HG03571 (cell line): Measurements from ENCODE around the gene P2RX1.
"Not testable (repeated sequence)": the region's sequence is repeated elsewhere in the genome, so short reads cannot be mapped to it uniquely, and the experiment has no call there.

Experiments
- ATAC-seq: cut with Tn5 transposase; IDR thresholded peaks from one replicate; pipeline ENCODE4 v1.9.1; 2021; ENCODE audit not compliant: unreplicated experiment

The P2RX1 gene

DNA sequence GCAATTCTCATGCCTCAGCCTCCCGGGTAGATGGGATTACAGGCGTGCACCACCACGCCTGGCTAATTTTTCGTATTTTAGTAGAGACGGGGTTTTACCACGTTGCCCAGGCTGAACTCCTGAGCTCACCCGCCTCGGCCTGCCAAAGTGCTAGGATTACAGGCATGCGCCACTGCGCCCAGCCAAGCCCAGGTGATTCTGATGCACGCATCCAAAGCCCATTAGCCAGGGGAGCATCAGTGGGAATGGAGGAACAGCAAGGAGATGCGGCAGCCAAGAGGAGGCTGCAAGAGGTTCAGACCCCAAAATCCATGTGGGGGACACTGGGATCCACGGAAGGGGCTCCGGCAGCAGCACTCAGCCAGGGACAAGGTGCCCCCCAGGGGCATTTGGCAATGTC, 35.9 kb upstream of the P2RX1 start:
- no peak for ATAC-seq

DNA sequence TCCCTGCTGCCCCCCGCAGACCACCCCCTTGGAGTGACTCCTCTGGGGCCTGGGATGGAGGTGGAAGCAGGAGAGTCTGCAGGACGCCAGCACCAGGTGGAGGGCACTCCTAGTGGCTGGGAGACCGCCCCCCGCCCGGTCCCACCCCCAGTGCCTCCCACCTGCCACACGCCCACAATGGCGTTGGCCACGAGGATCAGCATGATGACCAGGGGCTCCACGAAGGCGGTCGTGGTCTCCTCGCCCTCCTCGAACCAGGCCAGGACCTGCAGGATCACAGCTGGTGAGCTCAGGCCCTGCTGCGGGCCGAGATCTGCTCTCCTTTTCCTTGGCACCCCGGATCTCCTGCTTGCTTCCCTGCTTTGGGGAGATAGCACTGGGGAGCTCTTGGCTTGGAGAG, 35.2 kb upstream of the P2RX1 start:
- ATAC-seq, result no peak

DNA sequence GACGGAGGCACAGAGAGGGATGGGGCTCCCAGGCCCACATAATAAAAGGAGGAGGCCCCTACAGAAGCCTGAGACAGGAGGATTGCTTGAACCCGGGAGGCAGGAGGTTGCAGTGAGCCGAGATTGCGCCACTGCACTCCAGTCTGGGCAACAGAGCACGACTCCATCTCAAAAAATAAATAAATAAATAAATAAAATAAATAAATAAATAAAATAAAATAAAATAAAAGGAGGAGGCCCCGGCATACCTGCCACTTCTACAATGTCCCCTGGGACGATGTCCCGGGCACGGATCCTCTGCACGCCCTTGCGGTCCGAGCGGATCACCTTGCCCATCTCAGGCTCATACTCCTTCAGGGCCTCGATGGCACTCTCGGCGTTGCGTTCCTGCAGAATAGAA, 34.7 kb upstream of the P2RX1 start:
- no peak for ATAC-seq

DNA sequence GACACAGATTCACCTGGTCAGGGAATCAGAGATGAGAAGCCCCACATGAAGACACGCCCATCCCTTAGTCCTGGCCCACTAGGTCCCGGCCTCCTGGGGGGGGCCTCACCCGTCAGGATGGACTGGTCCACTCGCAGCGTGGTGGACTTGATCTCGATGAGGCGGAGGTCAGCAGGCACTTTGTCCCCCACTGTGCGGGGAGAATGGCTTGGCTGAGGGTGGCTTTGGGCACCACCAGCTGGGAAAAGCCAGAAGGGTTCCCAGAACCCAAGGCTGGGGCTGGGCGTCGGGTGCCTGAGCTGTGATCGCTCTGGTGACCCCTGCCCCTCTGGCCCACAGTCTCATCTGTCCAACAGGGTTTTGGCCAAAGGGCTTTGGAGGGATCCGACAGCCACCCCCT, 34.3 kb upstream of the P2RX1 start:
- no peak for ATAC-seq

DNA sequence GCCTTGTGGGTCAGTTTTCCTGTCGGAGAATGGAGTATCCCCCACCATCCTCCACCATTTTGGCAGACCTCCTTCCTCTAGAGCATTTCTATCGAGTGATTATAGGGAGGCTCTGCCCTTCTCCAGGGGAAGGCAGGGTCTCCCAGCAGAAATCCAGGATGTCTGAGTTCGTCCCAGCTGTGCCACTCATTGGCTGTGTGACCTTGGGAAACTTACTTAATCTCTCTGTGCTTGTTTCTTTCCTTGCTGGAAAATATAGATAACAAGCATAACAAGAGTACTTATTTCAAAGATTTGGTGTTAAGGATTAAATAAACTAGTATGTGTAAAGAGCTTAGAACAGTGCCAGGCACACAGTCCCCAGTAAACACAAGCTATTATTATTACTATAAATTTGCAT, 33.2 kb upstream of the P2RX1 start:
- no peak for ATAC-seq

DNA sequence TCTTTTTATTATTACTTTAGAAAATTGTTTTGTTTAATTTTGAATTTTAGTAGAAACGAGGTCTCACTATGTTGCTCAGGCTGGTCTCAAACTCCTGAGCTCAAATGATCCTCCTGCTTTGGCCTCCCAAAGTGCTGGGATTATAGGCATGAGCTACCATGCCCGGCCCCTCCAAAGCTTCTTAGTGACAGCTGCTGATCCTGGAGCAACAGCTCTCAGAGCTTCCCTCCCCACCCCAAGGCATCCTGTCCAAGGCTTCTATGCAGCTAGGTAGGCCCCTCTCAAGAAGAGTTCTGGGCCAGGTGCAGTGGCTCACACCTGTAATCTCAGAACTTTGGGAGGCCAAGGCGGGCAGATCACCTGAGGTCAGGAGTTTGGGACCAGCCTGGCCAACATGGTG, 32.3 kb upstream of the P2RX1 start:
- ATAC-seq, result not testable (repeated sequence)

DNA sequence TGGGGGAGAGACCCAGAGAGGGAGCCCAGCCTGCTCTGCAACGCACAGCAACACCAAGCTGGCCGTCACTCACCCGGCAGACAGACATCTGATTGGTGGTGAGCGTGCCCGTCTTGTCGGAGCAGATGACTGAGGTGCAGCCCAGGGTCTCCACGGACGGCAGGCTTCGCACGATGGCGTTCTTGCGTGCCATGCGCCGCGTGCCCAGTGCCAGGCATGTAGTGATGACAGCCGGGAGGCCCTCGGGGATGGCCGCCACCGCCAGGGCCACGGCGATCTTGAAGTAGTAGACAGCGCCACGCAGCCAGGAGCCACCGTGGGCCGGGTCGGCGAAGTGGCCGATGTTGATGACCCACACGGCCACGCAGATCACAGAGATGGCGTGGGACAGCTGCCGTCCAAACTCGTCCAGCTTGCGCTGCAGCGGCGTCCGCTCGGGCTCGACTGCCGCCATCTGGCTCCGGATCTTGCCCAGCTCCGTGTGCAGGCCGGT, 31.1 kb upstream of the P2RX1 start:
- ATAC-seq, result no peak

DNA sequence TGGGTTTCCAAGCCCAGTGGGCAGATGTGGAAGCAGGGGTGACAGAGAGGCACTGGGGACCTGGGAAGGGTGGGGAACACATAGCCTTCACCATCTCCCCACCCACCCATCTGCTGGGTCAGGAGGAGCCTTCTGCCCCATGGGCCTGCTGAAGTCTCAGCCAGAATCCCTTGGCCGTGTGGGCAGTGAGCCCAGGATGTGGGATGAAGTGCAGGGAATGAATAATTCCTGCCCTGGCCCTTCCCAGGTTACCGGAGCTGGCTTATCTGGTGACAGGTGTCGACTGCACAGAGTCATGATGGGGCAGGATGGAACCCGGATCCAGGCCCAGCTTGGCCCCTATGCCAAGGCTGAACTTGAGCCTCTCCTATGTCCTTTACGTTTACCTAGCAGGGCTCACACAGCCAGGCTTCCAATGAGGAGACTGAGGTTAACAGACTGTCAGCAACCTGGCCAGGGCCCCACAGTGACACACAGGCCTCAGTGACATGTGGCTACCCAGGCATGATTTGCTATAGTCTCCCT, 30.5 kb upstream of the P2RX1 start:
- no peak for ATAC-seq

DNA sequence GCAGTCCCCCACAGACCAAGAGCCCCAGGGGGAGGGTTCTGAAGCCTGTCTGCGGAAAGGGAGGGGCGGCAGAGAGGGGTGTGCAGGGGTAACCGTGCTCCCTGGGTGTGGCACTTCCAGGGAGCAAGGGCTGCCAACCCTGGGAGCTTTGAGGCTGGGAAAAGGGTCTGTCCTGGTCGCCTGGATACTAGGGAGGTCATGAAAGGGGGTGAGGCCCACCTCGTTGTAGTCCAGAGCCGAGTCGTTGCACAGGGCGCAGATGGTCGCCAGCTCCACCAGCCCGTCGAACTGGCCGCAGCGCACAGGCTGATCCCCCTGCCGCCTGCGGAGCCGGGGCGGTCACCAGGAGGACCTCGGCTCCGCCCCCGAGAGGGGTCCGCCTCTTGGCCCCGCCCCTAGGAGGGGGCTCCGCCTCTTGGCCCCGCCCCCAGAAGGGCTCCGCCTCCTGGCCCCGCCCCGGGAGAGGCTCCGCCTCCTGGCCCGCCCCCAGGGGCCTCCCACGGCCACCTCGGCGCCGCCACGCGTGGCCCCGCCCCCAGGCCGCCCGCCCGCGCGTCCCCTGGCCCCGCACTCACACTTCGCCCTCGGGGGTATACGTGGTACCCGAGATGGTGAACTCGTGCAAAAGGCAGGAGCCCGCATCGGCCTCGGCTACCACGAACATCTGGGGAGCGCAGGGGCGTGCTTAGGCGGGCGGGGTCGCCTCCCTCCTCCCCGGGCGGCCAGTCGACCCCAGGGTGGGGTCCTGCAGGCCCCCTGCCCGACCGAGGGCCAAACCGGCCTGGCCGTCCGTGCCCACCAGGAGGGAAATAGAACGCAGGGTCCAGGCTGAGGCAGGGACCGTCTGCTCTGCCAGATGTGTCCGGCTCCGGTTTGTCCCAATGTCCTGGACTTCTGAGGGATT, 28.5 kb upstream of the P2RX1 start:
- no peak for ATAC-seq

DNA sequence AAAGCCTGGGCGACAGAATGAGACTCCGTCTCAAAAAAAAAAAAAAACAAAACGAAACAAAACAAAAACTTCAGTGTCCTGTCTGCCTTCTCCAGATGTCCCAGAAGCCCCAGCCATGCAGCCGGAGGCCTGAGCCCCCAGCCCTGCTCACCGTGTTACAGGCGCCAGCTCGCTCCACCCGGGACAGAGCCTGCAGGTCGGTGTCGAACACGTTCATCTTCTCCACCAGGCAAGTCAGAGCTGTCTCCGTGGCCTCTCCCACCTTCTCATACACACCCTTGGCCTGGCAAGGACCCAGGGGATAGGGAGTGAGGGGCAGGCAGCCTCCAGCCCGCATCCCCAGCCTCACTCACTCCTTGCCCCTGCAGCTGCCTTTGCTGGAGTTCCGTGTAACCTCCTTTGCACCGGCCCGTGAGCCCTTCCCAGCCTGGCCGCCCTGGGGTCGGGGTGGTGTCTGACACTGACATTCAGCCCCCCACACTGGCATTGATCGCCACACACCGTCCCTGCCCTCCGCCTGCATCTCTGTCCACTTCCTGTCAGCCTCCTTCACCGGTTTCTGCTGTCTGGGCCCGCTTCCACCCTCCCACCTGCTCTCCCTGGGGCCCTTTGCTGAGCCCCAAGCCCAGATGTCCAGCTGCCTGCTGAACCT, 27.1 kb upstream of the P2RX1 start:
- no peak for ATAC-seq

DNA sequence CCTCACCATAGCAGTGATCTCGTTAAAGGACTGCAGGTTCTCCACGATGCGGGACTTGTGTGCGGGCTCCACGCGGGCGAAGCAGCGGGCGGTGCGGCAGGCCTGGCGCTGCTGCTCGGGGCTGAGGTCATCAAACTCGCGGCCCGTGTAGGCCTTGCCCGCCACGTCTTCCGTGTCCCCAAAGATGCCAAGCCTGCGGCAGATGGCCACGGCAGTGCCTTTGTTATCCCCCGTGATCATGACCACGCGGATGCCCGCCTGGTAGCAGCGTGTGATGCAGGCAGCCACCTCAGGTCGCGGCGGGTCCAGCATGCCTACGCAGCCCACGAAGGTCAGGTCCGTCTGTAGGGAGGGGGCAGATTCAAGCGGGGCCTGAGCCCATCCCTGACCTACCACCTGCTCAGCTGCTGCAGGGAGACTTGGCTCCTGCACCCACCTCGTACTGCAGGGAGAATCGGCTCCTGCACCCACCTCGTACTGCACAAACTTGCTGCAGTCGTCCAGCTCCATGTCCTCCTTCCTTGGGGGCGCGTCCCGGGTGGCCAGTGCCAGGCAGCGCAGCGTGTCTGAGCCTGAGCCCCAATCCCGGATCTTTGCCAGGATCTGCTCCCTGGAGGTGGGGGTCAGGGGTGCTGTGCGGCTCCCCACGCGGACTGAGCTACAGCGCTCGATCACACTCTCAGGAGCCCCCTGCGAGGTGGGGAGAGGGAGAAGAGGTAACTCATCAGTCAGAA, 24.9 kb upstream of the P2RX1 start:
- ATAC-seq, result no peak

DNA sequence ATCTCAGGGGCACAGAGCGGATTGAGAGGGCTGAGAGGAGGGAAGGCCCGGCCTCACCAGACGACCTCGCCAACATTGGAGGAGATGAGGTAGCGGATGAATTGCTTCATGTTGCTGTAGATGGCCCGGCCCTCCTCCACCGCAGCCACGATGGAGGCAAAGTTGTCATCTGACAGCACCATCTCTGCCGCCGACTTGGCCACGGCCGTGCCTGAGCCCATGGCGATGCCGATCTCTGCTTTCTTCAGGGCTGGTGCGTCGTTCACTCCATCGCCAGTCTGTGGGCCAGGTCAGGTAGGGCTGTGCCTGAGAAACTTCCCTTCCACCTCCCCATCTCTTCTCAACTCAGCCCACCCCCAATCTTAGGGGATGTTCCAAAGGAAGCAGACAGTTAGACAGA, 21.1 kb upstream of the P2RX1 start:
- no peak for ATAC-seq

DNA sequence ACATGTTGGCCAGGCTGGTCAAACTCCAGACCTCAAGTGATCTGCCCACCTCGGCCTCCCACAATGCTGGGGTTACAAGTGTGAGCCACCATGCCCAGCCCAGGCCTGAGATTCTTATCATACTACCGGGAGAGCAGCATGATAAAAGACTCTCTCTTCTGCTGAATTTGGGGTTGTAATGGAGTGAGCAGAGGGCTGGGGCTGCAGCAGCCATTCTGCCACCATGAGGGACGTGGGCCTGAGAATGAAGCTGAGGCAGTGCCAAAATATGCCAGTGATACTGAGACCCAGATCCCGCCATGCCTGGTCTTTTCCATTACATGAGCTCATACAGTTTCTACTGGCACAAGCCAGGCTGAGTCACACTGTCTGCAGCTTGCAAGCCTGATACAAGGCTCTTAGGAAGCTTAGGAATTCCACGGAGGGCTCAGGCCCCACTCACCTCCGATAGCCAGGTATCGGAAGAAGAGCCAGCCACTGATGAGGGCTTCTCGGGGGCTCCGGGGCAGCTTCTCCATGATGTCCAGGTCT, 19.6 kb upstream of the P2RX1 start:
- no peak for ATAC-seq

DNA sequence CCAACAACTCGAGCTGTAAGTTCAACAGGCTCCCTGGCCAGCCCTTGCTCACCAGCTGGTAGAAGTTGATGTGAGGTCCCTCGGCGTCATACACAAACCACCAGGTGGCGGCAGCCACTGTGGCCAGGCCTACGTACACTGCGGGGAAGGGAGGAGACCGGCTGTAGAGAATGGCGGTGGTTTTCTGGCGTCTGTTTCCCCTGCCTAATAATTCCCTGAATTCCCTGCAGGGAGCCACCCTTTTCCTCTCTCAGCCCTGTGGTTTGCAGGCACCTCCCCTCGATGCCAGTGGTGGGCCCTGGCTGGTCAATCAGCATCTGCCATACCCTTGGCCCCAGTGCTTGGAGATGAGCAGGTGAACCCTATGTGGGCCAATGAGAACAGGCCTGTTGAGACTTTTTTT, 18.9 kb upstream of the P2RX1 start:
- no peak for ATAC-seq

DNA sequence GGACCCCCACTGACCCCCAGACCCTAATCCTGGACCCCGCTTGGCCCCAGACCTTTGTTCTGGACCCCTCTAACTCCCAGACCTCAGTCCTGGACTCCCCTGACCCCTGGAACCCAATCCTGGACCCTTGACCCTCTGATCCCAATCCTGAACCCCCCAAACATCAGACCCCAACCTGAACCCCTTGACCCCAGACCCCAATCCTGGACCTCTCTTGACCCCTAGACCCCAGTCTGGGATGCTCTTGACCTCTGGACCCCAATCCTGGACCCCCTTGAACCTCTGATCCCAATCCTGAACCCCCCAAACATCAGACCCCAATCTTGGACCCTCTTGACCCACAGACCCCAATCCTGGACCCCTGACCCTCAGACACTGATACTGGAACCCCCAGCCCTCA, 13.5 kb upstream of the P2RX1 start:
- no peak for ATAC-seq

DNA sequence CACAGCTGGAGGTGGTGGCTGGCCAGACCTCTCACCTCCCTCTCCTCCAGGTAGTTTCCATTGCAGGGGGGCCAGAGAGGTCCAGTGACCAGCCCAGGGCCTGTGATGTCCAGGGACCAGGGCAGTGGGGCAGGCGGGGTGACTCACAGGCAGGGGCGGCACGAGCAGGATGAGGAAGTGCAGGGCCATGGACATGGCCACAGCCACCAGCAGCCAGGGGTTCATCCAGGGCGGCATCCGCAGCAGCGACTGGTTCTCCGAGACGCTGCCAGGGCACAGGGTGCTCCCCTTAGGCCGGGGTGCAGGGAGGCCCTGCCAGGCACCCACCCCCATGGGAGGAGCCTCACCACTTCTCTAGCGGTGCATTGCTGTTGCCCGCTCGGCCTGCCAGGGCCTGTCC, 12.9 kb upstream of the P2RX1 start:
- no peak for ATAC-seq

DNA sequence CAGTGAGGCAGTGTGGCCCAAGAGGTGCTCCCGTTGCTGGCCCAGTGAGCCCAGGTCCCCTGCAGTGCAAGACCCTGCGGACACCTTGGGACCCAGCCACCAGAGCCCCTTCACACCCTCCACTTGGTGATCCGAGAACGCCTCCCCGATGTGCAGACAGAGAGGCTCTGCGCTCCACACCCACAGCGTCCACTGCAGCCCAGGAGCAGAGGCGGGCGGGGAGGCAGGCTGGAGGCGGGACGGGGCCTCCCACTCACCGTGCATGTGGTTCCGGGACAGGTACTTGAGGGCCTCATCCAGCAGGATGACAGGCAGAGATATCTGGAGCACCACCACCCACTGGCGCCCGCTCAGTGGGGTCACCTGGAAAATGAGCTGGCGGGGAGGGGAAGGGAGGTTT, 12.1 kb upstream of the P2RX1 start:
- ATAC-seq, result no peak

DNA sequence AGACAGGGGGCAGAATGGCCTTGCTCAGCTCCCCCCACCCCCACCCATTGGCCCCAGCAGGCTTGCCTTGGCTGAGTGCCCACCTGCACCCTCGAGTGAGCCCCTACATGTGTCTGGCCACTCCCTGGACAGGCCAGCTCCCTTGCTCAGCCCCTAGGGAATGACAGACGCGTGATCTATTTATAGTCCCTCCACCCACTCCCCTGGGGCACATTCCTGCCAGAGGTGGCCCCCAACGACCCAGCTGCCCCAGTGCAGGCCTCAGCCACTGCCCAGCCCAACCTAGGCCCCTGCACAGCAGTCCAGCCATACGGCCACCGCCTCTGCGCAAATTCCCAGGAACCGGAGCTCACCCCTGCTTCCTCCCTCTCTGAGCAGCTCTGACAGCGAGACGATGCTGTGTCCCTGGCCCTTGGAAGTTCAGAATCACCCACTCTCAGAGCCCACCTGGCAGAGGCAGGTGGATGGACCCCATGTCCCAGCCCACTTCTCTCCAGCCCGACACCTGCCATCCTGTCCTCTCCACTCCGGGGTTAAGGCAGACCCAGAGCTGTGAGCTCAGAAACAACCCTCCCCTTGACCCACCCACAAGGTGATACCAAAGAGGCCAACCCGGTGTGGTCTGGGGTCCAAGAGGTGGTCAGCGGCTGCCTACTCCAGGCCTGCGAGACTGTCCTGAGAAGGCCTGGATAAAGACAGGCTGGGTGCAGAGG, 11.5 kb upstream of the P2RX1 start:
- no peak for ATAC-seq

DNA sequence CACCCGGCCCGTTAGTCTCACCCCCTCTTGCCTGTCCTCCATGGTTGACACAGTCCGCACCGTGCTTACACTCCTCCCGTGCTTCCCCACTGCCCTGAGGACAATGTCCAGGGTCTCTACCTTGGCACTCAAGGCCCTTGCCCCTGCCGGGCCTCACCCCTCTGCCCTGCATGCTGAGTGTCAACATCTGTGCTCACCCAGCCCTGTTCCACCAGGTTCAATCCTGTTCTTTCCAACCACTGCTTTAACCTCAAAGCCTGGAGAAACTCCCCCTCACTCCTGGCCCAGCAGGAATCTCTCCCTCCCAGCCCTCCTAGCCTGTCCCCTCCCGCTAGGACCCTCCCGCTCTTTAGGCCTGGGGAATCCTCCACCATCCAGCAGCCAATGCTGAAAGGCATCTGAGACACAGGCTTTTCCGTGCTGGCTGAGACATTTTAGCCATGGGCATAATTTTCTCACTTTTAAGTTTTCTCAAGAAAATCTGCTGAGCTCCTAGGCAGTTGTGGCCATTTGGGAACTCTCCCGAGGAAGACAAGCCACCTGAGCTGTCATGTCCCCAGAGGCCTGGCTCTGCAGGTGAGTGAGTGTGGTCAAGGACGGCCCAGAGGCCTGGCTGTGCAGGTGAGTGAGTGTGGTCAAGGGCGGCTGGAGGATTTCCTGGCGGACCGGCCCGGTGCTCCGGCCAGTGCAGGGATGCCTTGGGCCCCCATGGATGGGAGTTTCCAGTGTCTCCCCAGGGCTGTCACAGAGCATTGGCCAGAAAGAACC, 10.8 kb upstream of the P2RX1 start:
- ATAC-seq, result no peak
